Stomach (tissue), 9 donors: Measurements from ENCODE around the gene NUFIP2. TPM values are rescaled to one million over a fixed set of nuclear protein-coding genes. Genes with fewer than 3 reads are reported as not detected.

ENCODE experiments used
- DNase-seq, 2 donors: peaks; one replicate each; pipeline versions ENCODE4 v3.0.0 to v3.0.0-alpha.2; 2013 to 2019
- H3K27ac ChIP-seq, 5 donors: fragments of 200-600 bp in 4 of 5; sonication (generic) in 4 of 5; one replicate each; pipeline ENCODE4 v1.5.1; 2013 to 2019; ENCODE audit warnings: mild to moderate bottlenecking in 1 of 5, moderate library complexity in 1 of 5
- H3K27me3 ChIP-seq, 3 donors: fragments of 200-600 bp; sonication (generic); one replicate each; pipeline ENCODE4 v1.5.1; 2017 to 2019; ENCODE audit warnings: mixed run types in 1 of 3
- H3K36me3 ChIP-seq, 4 donors: fragments of 200-600 bp; sonication (generic); 1 replicate in 3 of 4; 2 replicates in 1 of 4; pipeline ENCODE4 v1.5.1; 2016 to 2019
- H3K4me1 ChIP-seq, 4 donors: fragments of 200-600 bp; sonication (generic); one replicate each; pipeline ENCODE4 v1.5.1; 2016 to 2019
- H3K4me3 ChIP-seq, 4 donors: fragments of 200-600 bp; sonication (generic) in 3 of 4; one replicate each; pipeline ENCODE4 v1.5.1; 2016 to 2019; ENCODE audit warnings: mild to moderate bottlenecking in 1 of 4
- H3K9me3 ChIP-seq, 4 donors: fragments of 200-600 bp; sonication (generic); one replicate each; pipeline ENCODE4 v1.5.1; 2016 to 2019
- CTCF ChIP-seq, 7 experiments: fragments of 450-650 bp in 4 of 7; fragments of 200-600 bp in 3 of 7; sonication (generic) in 3 of 7; IDR thresholded peaks; one replicate each; pipeline ENCODE4 v1.5.1; 2016 to 2019; ENCODE audit warnings: antibody characterized with exemption in 7 of 7, control low read depth in 2 of 7, mild to moderate bottlenecking in 1 of 7
- EP300 ChIP-seq: sonication (generic); formaldehyde crosslinking; IDR thresholded peaks from one replicate; pipeline ENCODE4 v1.6.1; 2017; ENCODE audit warnings: antibody characterized with exemption
- POLR2A ChIP-seq, 4 donors: fragments of 450-650 bp; IDR thresholded peaks; one replicate each; pipeline ENCODE4 v1.6.1; 2016; ENCODE audit warnings: antibody characterized with exemption in 4 of 4, control low read depth in 2 of 4, mild to moderate bottlenecking in 1 of 4, moderate library complexity in 1 of 4
- POLR2AphosphoS5 ChIP-seq, 3 donors: sonication (generic); formaldehyde crosslinking; IDR thresholded peaks; one replicate each; pipeline ENCODE4 v1.6.1; 2016; ENCODE audit warnings: antibody characterized with exemption in 3 of 3
- WGBS, 5 donors: extraction: QIAGEN DNeasy Blood & Tissue Kit in 3 of 5; methylation state at CpG; one replicate each; pipeline versions ENCODE4 v1.1.5 to v1.1.7; 2013 to 2018; 5-methylcytosine and 5-hydroxymethylcytosine counted together
- intact Hi-C: fragments of 100-400 bp; cut with DNase I; formaldehyde crosslinking; loops from one replicate; pipeline ENCODE4 v1.15.1; 2023; ENCODE audit warnings: low total_unique reads
- polyA plus RNA-seq, 3 donors: library from polyadenylated mRNA; stranded (reverse); fragments of 200-250 nt; gene quantifications; one replicate each; pipeline ENCODE4 v1.2.3, GENCODE V29; 2013
- total RNA-seq, 5 donors: library from RNA; depleted of rRNA; stranded (reverse); fragments of >200 nt; gene quantifications; one replicate each; pipeline versions ENCODE4 v1.1.0 to v1.2.3, GENCODE V29; 2014 to 2016
- donor health status: healthy with polysubstance abuse.
- donor health status: Bipolar disorder and iron deficiency.
- donor health status: healthy.

The NUFIP2 gene
- total and polyA plus RNA-seq, 8 donors: 5.6 to 151 (median 27.8) TPM

DNA sequence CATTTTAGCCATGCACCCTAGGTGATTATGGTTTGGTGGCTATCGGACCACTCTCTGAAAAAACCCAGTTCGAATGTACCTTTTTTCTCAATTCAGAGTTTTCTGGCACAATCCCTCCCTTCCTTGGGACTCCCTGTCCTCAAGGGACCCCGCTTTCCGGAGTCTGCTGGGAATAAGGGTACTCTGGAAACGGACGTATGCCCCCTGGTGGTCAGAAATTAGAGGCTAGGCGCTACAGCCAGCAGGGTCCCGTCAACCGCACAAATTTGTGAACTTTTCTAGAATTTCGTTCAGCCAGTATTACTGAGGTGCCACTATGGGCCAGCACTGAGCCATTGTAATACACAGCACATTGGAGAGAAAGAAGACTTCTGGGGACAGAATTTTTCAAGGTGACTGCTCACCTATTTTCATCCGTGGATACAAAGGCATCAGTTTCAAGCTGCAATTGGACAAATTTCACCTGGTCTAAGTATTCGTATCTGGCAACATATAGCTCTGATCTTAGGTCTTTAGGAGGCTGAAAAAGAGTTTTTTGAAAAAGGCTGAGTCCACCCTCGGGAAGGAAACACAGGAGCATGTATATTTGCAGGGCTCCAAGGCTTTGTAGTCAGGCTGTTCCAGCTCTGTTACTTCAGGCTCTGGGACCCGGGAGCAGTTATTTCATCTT is 74.4 kb downstream of the NUFIP2 start:
- 8 to 14% (median 12%) methylated on average over 14 of the region's 14 CpGs for WGBS, 5 donors
- H3K36me3 ChIP-seq: no peaks in the 10 kb centered on the region
- TF ChIP-seq POLR2A (IDR thresholded peaks at IDR 0.05) (no peak), CTCF (IDR thresholded peaks at IDR 0.05) (peak in 5 of 7 experiments; percentile 61 to 94 (median 89)), POLR2AphosphoS5 (IDR thresholded peaks at IDR 0.05) (peak in 1 of 3 donors; percentile 62), EP300 (no peak)
- H3K9me3 ChIP-seq: no peaks in the 10 kb centered on the region
- H3K4me1 ChIP-seq: peaks cover 0 to 9% (median 7%) of the 10 kb centered on the region in 4 donors
- DNase-seq: peak; percentile 76 to 92
- no peaks in the 10 kb centered on the region for H3K27me3 ChIP-seq
- no peak overlapping the region for H3K27ac ChIP-seq
- intact Hi-C loops: loop anchor here (5.0 kb wide), 1 partner anchor 67 kb away; no protein-coding TSS in a partner anchor
- H3K4me3 ChIP-seq: no peak overlapping the region

- WGBS, 5 donors: 84 to 90% (median 88%) methylated on average over 5 of the region's 5 CpGs
- no peak overlapping the region for H3K27ac ChIP-seq
- H3K36me3 ChIP-seq: no peaks in the 10 kb centered on the region
- H3K9me3 ChIP-seq: no peaks in the 10 kb centered on the region
- H3K4me1 ChIP-seq: peaks cover 0 to 9% (median 7%) of the 10 kb centered on the region in 4 donors
- DNase-seq: no peak
- intact Hi-C loops: loop anchor here (5.0 kb wide), 1 partner anchor 65 kb away; no protein-coding TSS in a partner anchor
- no peak overlapping the region for H3K4me3 ChIP-seq
- TF ChIP-seq POLR2AphosphoS5 (IDR thresholded peaks at IDR 0.05) (no peak), POLR2A (IDR thresholded peaks at IDR 0.05) (no peak), CTCF (IDR thresholded peaks at IDR 0.05) (no peak), EP300 (no peak)
- no peaks in the 10 kb centered on the region for H3K27me3 ChIP-seq
Measured at GRCh38 chr17:29216856-29217255, 77.1 kb downstream of the NUFIP2 start.

DNA sequence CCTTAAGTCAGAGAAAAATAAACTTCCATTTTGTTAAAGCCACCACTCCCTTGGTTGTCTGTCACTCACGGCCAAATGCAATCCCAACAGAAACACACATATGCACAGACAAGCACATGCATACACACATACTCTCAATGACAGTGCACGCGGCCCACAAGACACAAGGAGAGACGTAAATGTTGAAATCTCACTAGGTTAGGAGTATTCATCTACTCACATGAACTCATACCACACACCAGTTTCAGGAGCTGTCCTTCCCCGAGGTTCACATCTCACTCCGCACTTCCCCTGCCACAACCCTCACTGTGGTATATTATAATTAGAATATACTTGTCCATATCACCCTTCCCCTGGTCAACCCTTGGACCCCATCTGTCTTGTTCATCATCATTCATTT is 77.8 kb downstream of the NUFIP2 start:
- TF ChIP-seq CTCF (IDR thresholded peaks at IDR 0.05) (no peak), POLR2AphosphoS5 (IDR thresholded peaks at IDR 0.05) (no peak), EP300 (no peak), POLR2A (IDR thresholded peaks at IDR 0.05) (no peak)
- WGBS, 5 donors: 75 to 89% (median 82%) methylated on average over 6 of the region's 6 CpGs
- intact Hi-C loops: loop anchor here (5.0 kb wide), 1 partner anchor 64 kb away; no protein-coding TSS in a partner anchor

GRCh38 chr17:29215717-29216116 is 78.2 kb downstream of the NUFIP2 start:
- DNase-seq: no peak
- no peaks in the 10 kb centered on the region for H3K27me3 ChIP-seq
- no peak for TF ChIP-seq POLR2A (IDR thresholded peaks at IDR 0.05)
- no peak for TF ChIP-seq EP300
- TF ChIP-seq CTCF (IDR thresholded peaks at IDR 0.05): no peak
- TF ChIP-seq POLR2AphosphoS5 (IDR thresholded peaks at IDR 0.05): no peak
- 75 to 85% (median 77%) methylated on average over 4 of the region's 4 CpGs for WGBS, 5 donors
- H3K36me3 ChIP-seq: no peaks in the 10 kb centered on the region
- no peak overlapping the region for H3K4me3 ChIP-seq
- intact Hi-C loops: loop anchor here (5.0 kb wide), 1 partner anchor 63 kb away; no protein-coding TSS in a partner anchor
- H3K9me3 ChIP-seq: no peaks in the 10 kb centered on the region
- peaks cover 0 to 9% (median 7%) of the 10 kb centered on the region in 4 donors for H3K4me1 ChIP-seq
- H3K27ac ChIP-seq: no peak overlapping the region

More for the DNA sequence above, 77.8 kb downstream of the NUFIP2 start:
- no peak overlapping the region for H3K27ac ChIP-seq
- no peaks in the 10 kb centered on the region for H3K36me3 ChIP-seq
- H3K9me3 ChIP-seq: no peaks in the 10 kb centered on the region
- peaks cover 0 to 9% (median 7%) of the 10 kb centered on the region in 4 donors for H3K4me1 ChIP-seq
- H3K4me3 ChIP-seq: no peak overlapping the region
- DNase-seq: no peak
- no peaks in the 10 kb centered on the region for H3K27me3 ChIP-seq
